Tibial nerve (tissue), 4 donors: ENCODE measurements around the gene TMEM120B. TPM values are rescaled to one million over a fixed set of nuclear protein-coding genes. Genes with fewer than 3 reads are reported as not detected.

Experiments used
- DNase-seq, 2 donors: peaks; one replicate each; pipeline ENCODE4 v3.0.0-alpha.2; 2019; ENCODE audit warnings: low spot score in 2 of 2
- H3K27ac ChIP-seq, 4 donors: fragments of 200-600 bp; sonication (generic) in 3 of 4; one replicate each; pipeline ENCODE4 v1.5.1; 2017 to 2019; ENCODE audit warnings: mild to moderate bottlenecking in 1 of 4
- H3K27me3 ChIP-seq, 2 donors: fragments of 200-600 bp; sonication (generic) in 1 of 2; one replicate each; pipeline versions ENCODE4 v1.5.1 to v1.6.0; 2017 to 2019
- H3K36me3 ChIP-seq, 3 donors: fragments of 200-600 bp; sonication (generic); one replicate each; pipeline ENCODE4 v1.5.1; 2018 to 2019
- H3K4me1 ChIP-seq, 4 donors: fragments of 200-600 bp; sonication (generic) in 3 of 4; one replicate each; pipeline ENCODE4 v1.5.1; 2017 to 2019
- H3K4me3 ChIP-seq, 4 donors: fragments of 200-600 bp; sonication (generic) in 3 of 4; one replicate each; pipeline ENCODE4 v1.5.1; 2017 to 2019; ENCODE audit warnings: mild to moderate bottlenecking in 1 of 4, moderate library complexity in 1 of 4
- H3K9me3 ChIP-seq, 4 donors: fragments of 200-600 bp; sonication (generic) in 3 of 4; one replicate each; pipeline ENCODE4 v1.5.1; 2017 to 2019
- EP300 ChIP-seq, 2 donors: sonication (generic); formaldehyde crosslinking; IDR thresholded peaks; one replicate each; pipeline ENCODE4 v1.6.1; 2017; ENCODE audit warnings: antibody characterized with exemption in 2 of 2, mild to moderate bottlenecking in 1 of 2
- POLR2A ChIP-seq, 2 donors: fragments of 450-650 bp; IDR thresholded peaks; one replicate each; pipeline ENCODE4 v1.6.1; 2017; ENCODE audit warnings: antibody characterized with exemption in 2 of 2, mild to moderate bottlenecking in 2 of 2, moderate library complexity in 2 of 2
- WGBS, 2 donors: methylation state at CpG; one replicate each; pipeline ENCODE4 v1.1.5; 2018; 5-methylcytosine and 5-hydroxymethylcytosine counted together
- total RNA-seq, 4 donors: library from RNA; depleted of rRNA; stranded (reverse); fragments of >200 nt; gene quantifications; one replicate each; pipeline ENCODE4 v1.1.0, GENCODE V29; 2016
- TF ChIP-seq, protein P1 (sequence below), 5 experiments: fragments of 200-600 bp in 3 of 5; fragments of 450-650 bp in 2 of 5; sonication (generic) in 3 of 5; IDR thresholded peaks; one replicate each; pipeline ENCODE4 v1.5.1; 2016 to 2019; ENCODE audit warnings: antibody characterized with exemption in 5 of 5, mild to moderate bottlenecking in 3 of 5, moderate library complexity in 2 of 5

Gene TMEM120B
- total RNA-seq, 4 donors from 2014 or later = 10.1 to 13.9 (median 11.5) TPM

DNA sequence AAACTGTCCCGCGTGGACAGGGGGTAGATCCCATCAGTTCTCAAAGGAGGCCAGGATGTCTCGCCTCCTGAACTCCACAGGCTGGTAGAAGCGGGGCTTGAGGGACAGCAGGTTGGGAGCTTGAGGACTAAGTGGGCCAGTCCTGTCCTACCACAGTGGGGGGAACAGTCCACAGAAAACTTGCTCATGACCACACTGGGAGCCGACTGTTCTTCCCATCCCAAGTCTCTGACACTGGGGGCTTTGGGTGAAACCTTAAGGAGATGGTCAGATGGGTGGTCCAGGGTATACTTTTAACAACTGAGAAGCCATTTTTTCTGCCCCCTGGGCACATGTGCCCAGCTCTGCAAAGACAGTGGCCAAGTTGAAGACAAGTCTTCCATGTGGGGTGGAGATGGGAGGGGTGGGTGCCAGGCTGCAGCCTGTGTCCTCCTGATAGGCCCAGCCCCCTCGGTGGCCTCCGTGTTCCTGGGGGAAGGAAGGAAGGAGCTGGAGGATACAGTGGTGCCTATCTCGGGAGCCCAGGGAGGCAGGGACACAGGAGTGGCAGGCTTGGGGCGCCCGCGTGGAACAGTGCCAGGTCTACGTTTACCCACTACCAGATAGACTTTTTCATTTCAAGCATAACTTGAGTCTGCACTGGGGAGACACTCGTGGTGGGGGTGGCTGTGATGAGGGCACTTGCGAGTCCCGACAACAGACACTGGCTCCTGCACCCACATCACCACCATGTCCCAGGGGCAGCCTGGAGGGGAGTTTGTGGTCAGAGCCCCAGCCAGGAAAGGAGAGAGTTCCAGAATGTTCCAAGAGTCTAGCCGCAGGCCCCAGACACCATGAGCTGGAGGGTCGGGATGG lies 66.2 kb downstream of the TMEM120B start:
- TF ChIP-seq, protein P1, sequence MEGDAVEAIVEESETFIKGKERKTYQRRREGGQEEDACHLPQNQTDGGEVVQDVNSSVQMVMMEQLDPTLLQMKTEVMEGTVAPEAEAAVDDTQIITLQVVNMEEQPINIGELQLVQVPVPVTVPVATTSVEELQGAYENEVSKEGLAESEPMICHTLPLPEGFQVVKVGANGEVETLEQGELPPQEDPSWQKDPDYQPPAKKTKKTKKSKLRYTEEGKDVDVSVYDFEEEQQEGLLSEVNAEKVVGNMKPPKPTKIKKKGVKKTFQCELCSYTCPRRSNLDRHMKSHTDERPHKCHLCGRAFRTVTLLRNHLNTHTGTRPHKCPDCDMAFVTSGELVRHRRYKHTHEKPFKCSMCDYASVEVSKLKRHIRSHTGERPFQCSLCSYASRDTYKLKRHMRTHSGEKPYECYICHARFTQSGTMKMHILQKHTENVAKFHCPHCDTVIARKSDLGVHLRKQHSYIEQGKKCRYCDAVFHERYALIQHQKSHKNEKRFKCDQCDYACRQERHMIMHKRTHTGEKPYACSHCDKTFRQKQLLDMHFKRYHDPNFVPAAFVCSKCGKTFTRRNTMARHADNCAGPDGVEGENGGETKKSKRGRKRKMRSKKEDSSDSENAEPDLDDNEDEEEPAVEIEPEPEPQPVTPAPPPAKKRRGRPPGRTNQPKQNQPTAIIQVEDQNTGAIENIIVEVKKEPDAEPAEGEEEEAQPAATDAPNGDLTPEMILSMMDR (IDR thresholded peaks at IDR 0.05) = no peak
- TF ChIP-seq EP300 (IDR thresholded peaks at IDR 0.05) (no peak), POLR2A (IDR thresholded peaks at IDR 0.05) (no peak)
- no peaks in the 10 kb centered on the region for H3K27me3 ChIP-seq
- WGBS, 2 donors = 76 to 95% methylated on average over 7 to 17 of the region's 17 CpGs
- no peak for DNase-seq
- no peaks in the 10 kb centered on the region for H3K9me3 ChIP-seq
- peaks cover 0 to 27% (median 15%) of the 10 kb centered on the region in 4 donors for H3K4me1 ChIP-seq
- no peak overlapping the region for H3K4me3 ChIP-seq
- peaks cover 0 to 44% (median 0%) of the 10 kb centered on the region in 3 donors for H3K36me3 ChIP-seq
- H3K27ac ChIP-seq = no peak overlapping the region

DNA sequence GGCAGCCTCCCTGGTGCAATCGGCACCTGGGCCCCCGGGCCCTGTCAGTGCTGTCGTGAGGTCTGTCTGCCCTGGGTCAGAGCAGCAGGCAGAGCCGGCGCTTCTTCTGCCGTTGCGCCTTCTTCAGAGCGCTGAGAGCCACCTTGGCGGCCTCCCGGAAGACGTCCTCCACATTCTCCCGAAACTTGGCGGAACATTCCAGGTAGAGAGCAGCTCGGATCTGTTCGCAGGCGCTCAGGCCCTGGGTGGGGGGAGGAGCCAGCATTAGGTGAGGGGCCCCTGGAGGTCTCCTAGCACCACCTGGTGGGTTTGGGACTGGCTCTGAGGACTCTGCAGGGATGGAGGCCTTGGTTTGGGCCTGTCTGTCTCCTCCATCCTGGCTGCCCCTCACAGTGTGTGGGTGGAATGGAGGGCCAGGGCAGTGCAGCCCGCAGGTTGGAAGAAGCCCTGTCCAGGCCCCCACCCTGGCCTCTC lies 66.9 kb downstream of the TMEM120B start:
- 94% methylated on average over 14 to 17 of the region's 17 CpGs for WGBS, 2 donors
- TF ChIP-seq POLR2A (IDR thresholded peaks at IDR 0.05) (no peak), EP300 (IDR thresholded peaks at IDR 0.05) (no peak)
- TF ChIP-seq, protein P1 (IDR thresholded peaks at IDR 0.05) = no peak
- H3K4me1 ChIP-seq = peaks cover 0 to 33% (median 16%) of the 10 kb centered on the region in 4 donors
- DNase-seq = no peak
- H3K27me3 ChIP-seq = no peaks in the 10 kb centered on the region
- H3K9me3 ChIP-seq = no peaks in the 10 kb centered on the region
- no peak overlapping the region for H3K4me3 ChIP-seq
- H3K36me3 ChIP-seq = peaks cover 0 to 44% (median 0%) of the 10 kb centered on the region in 3 donors
- no peak overlapping the region for H3K27ac ChIP-seq

DNA sequence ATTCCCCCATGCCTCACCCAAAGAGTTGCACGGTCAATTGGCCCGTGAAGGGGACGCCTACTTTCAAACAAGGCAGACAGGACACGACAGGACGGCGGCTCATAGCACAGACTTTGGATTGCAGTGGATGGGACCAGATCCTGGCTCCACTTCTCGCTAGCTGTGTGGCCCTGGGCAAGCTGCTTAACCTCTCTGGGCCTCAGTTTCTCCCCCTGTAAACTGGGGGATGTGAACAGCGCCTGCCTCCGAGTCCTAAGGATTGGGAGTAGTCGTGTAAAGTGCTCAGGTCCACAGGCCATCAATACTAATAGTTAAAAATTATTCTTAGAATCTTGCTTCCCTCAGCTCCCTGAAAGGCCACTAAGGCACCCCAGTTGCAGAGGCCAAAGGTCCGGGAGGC lies 67.9 kb downstream of the TMEM120B start:
- DNase-seq = no peak
- Histone ChIP-seq H3K4me3 (no peak overlapping the region), H3K9me3 (no peaks in the 10 kb centered on the region), H3K4me1 (peaks cover 0 to 33% (median 18%) of the 10 kb centered on the region in 4 donors), H3K27me3 (no peaks in the 10 kb centered on the region), H3K36me3 (peaks cover 0 to 44% (median 0%) of the 10 kb centered on the region in 3 donors), H3K27ac (no peak overlapping the region)
- TF ChIP-seq, protein P1 (IDR thresholded peaks at IDR 0.05) = no peak
- no peak for TF ChIP-seq EP300 (IDR thresholded peaks at IDR 0.05)
- WGBS, 2 donors = 83 to 89% methylated on average over 11 of the region's 11 CpGs

DNA sequence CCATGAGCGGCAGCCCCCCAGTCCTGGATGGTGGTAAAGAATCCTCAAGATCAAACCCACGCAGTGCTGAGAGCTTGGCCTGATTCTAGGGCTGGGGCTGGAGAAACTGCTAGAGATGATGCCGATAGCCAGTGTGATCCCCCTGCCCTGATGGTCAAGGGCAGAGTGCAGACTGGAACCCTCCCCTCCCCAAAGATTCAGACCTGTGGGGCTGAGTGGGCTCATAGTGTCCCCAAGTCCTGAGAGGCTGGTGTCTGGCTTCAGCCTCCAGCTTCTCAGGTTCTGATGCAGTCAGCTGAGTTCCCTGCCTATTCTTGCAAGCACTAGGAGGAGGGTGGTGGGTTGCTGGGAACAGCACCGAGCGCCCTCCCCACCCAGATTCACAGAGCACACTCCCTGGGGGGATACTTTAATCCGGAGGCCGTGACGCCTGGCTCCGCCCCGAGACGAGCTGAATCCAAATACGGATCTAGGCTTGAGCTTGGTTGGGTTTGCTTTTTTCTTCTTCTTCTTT lies 69.0 kb downstream of the TMEM120B start:
- Histone ChIP-seq H3K27ac (peak overlapping the region in 3 of 4 donors; percentile 9 to 59 (median 32)), H3K4me3 (no peak overlapping the region)
- WGBS, 2 donors = 15 to 48% methylated on average over 9 to 11 of the region's 12 CpGs

More for the DNA sequence above, 69.0 kb downstream of the TMEM120B start:
- no peaks in the 10 kb centered on the region for H3K27me3 ChIP-seq
- no peaks in the 10 kb centered on the region for H3K9me3 ChIP-seq
- peaks cover 0 to 47% (median 0%) of the 10 kb centered on the region in 3 donors for H3K36me3 ChIP-seq
- no peak for DNase-seq
- peaks cover 0 to 26% (median 14%) of the 10 kb centered on the region in 4 donors for H3K4me1 ChIP-seq
- TF ChIP-seq EP300 (IDR thresholded peaks at IDR 0.05) (no peak), POLR2A (IDR thresholded peaks at IDR 0.05) (no peak)
- TF ChIP-seq, protein P1 (IDR thresholded peaks at IDR 0.05) = no peak
